ENCODE measurements around the gene EFNB3.

Gene EFNB3

GRCh38 chr17:7729816-7730215 is 24.8 kb downstream of the EFNB3 start:
- Histone ChIP-seq H2AFZ (ENCODE audit: low read depth, low read length, severe bottlenecking) (no peak overlapping the region), H3K9me2 (replicated peaks; ENCODE audit: insufficient read depth, low read length) (no peaks in the 10 kb centered on the region), H3K79me2 (ENCODE audit: insufficient read depth, low read length) (no peaks in the 10 kb centered on the region), H3K9ac (ENCODE audit: low read length) (no peak overlapping the region), H3K4me3 (ENCODE audit: insufficient read depth, low read length, poor library complexity, severe bottlenecking) (no peak overlapping the region), H3K4me2 (ENCODE audit: low read depth, low read length, poor library complexity, severe bottlenecking) (no peak overlapping the region), H3K27ac (ENCODE audit: low read depth, low read length) (no peak overlapping the region), H3K27me3 (ENCODE audit: low read length) (no peaks in the 10 kb centered on the region), H3K9me3 (ENCODE audit: insufficient read depth, low read length) (no peaks in the 10 kb centered on the region), H3K36me3 (ENCODE audit: low read length) (no peaks in the 10 kb centered on the region), H3F3A (ENCODE audit: insufficient read depth) (no peaks in the 10 kb centered on the region), H4K20me1 (ENCODE audit: low read depth, low read length) (no peaks in the 10 kb centered on the region)
- no peak for TF ChIP-seq CTCF (IDR thresholded peaks at IDR 0.05; ENCODE audit: insufficient read depth, low read length, poor library complexity, severe bottlenecking)
- TF ChIP-seq EZH2phosphoT487 (conservative IDR thresholded peaks at IDR 0.05; ENCODE audit: low read length): no peak

GRCh38 chr17:7732981-7733539 is 28.1 kb downstream of the EFNB3 start:
- Histone ChIP-seq H4K20me1 (ENCODE audit: low read depth, low read length) (no peaks in the 10 kb centered on the region), H3F3A (ENCODE audit: insufficient read depth) (no peaks in the 10 kb centered on the region), H3K4me2 (ENCODE audit: low read depth, low read length, poor library complexity, severe bottlenecking) (no peak overlapping the region), H3K36me3 (ENCODE audit: low read length) (no peaks in the 10 kb centered on the region), H3K9ac (ENCODE audit: low read length) (no peak overlapping the region), H3K4me3 (ENCODE audit: insufficient read depth, low read length, poor library complexity, severe bottlenecking) (no peak overlapping the region), H3K27ac (ENCODE audit: low read depth, low read length) (no peak overlapping the region), H3K9me3 (ENCODE audit: insufficient read depth, low read length) (no peaks in the 10 kb centered on the region), H2AFZ (ENCODE audit: low read depth, low read length, severe bottlenecking) (no peak overlapping the region), H3K27me3 (ENCODE audit: low read length) (no peaks in the 10 kb centered on the region), H3K79me2 (ENCODE audit: insufficient read depth, low read length) (no peaks in the 10 kb centered on the region), H3K9me2 (replicated peaks; ENCODE audit: insufficient read depth, low read length) (no peaks in the 10 kb centered on the region)
- TF ChIP-seq EZH2phosphoT487 (conservative IDR thresholded peaks at IDR 0.05; ENCODE audit: low read length) (no peak), CTCF (IDR thresholded peaks at IDR 0.05; ENCODE audit: insufficient read depth, low read length, poor library complexity, severe bottlenecking) (no peak)

GRCh38 chr17:7737601-7738000 is 32.6 kb downstream of the EFNB3 start:
- H3K27me3 ChIP-seq (ENCODE audit: low read length): no peaks in the 10 kb centered on the region
- no peak overlapping the region for H2AFZ ChIP-seq (ENCODE audit: low read depth, low read length, severe bottlenecking)
- no peaks in the 10 kb centered on the region for H3K36me3 ChIP-seq (ENCODE audit: low read length)
- no peak overlapping the region for H3K9ac ChIP-seq (ENCODE audit: low read length)
- no peaks in the 10 kb centered on the region for H3K9me3 ChIP-seq (ENCODE audit: insufficient read depth, low read length)
- H3F3A ChIP-seq (ENCODE audit: insufficient read depth): no peaks in the 10 kb centered on the region
- H3K27ac ChIP-seq (ENCODE audit: low read depth, low read length): no peak overlapping the region
- H3K79me2 ChIP-seq (ENCODE audit: insufficient read depth, low read length): no peaks in the 10 kb centered on the region
- H3K9me2 ChIP-seq (replicated peaks; ENCODE audit: insufficient read depth, low read length): no peaks in the 10 kb centered on the region
- TF ChIP-seq EZH2phosphoT487 (conservative IDR thresholded peaks at IDR 0.05; ENCODE audit: low read length) (no peak), CTCF (IDR thresholded peaks at IDR 0.05; ENCODE audit: insufficient read depth, low read length, poor library complexity, severe bottlenecking) (no peak)
- no peak overlapping the region for H3K4me3 ChIP-seq (ENCODE audit: insufficient read depth, low read length, poor library complexity, severe bottlenecking)
- H3K4me2 ChIP-seq (ENCODE audit: low read depth, low read length, poor library complexity, severe bottlenecking): no peak overlapping the region
- H4K20me1 ChIP-seq (ENCODE audit: low read depth, low read length): no peaks in the 10 kb centered on the region
